HepG2 (cell line): ENCODE measurements around the gene CTAG1A. TPM values are rescaled to one million over a fixed set of nuclear protein-coding genes. Genes with fewer than 3 reads are reported as not detected.
A peak's percentile ranks its signal among the peaks of the same experiment; 100 is the strongest.

Experiments used
- BATF2 ChIP-seq: sonication (generic); formaldehyde crosslinking; IDR thresholded peaks from 2 replicates; pipeline ENCODE4 v1.8.0; 2022; ENCODE audit warnings: mild to moderate bottlenecking, missing genetic modification reagents, moderate library complexity
- KAT2B ChIP-seq: fragments of 150-350 bp; IDR thresholded peaks from 2 replicates; pipeline ENCODE4 v1.6.1; 2014; ENCODE audit warnings: low read depth, low read length, borderline replicate concordance
- MTF2 ChIP-seq: sonication (generic); formaldehyde crosslinking; IDR thresholded peaks from 2 replicates; pipeline ENCODE4 v1.5.0; 2020; ENCODE audit warnings: missing genetic modification reagents, borderline replicate concordance
- MYC ChIP-seq: sonication (generic); formaldehyde crosslinking; IDR thresholded peaks from 2 replicates; pipeline ENCODE4 v1.9.0; 2021; ENCODE audit warnings: missing genetic modification reagents, borderline replicate concordance
- NFIB ChIP-seq: sonication (generic); formaldehyde crosslinking; IDR thresholded peaks from 2 replicates; pipeline ENCODE4 v1.9.0; 2021; ENCODE audit warnings: missing genetic modification reagents, mild to moderate bottlenecking, borderline replicate concordance
- PAF1 ChIP-seq: IDR thresholded peaks from 2 replicates; pipeline ENCODE4 v1.6.1; 2016; ENCODE audit warnings: missing genetic modification reagents, missing compliant biosample characterization
- SYNCRIP ChIP-seq: fragments of 200-400 bp; formaldehyde crosslinking; IDR thresholded peaks from 2 replicates; pipeline ENCODE4 v1.6.1; 2018; ENCODE audit warnings: mild to moderate bottlenecking, low read depth, low read length; ENCODE audit not compliant: insufficient read depth
- THYN1 ChIP-seq: sonication (generic); formaldehyde crosslinking; IDR thresholded peaks from 2 replicates; pipeline ENCODE4 v1.8.1; 2023; ENCODE audit warnings: low read depth, mild to moderate bottlenecking, moderate library complexity, missing genetic modification reagents, borderline replicate concordance
- ZFP91 ChIP-seq: sonication (generic); formaldehyde crosslinking; IDR thresholded peaks from 2 replicates; pipeline ENCODE4 v1.9.0; 2022; ENCODE audit warnings: missing genetic modification reagents, mild to moderate bottlenecking, borderline replicate concordance
- ZNF17 ChIP-seq: sonication (generic); formaldehyde crosslinking; IDR thresholded peaks from 2 replicates; pipeline ENCODE4 v1.5.0; 2020; ENCODE audit warnings: mild to moderate bottlenecking, missing genetic modification reagents
- ZNF20 ChIP-seq: sonication (generic); formaldehyde crosslinking; IDR thresholded peaks from 2 replicates; pipeline ENCODE4 v1.4.0; 2020; ENCODE audit warnings: mild to moderate bottlenecking, moderate library complexity, missing genetic modification reagents
- ZNF256 ChIP-seq: sonication (generic); formaldehyde crosslinking; conservative IDR thresholded peaks from 2 replicates; pipeline ENCODE4 v1.4.0; 2020; ENCODE audit warnings: missing genetic modification reagents
- ZNF430 ChIP-seq: sonication (generic); formaldehyde crosslinking; IDR thresholded peaks from 2 replicates; pipeline ENCODE4 v1.9.0; 2021; ENCODE audit warnings: mild to moderate bottlenecking, missing genetic modification reagents
- ZNF567 ChIP-seq: sonication (generic); formaldehyde crosslinking; IDR thresholded peaks from 2 replicates; pipeline ENCODE4 v1.8.1; 2023; ENCODE audit warnings: mild to moderate bottlenecking, missing genetic modification reagents, borderline replicate concordance
- ZNF691 ChIP-seq: sonication (generic); formaldehyde crosslinking; IDR thresholded peaks from 2 replicates; pipeline ENCODE4 v1.4.0; 2020; ENCODE audit warnings: missing genetic modification reagents, low read depth, mild to moderate bottlenecking, borderline replicate concordance
- ZNF777 ChIP-seq: sonication (generic); formaldehyde crosslinking; IDR thresholded peaks from 2 replicates; pipeline ENCODE4 v1.4.0; 2020; ENCODE audit warnings: missing genetic modification reagents
- polyA plus RNA-seq, 8 experiments: library from polyadenylated mRNA; depleted of rRNA in 3 of 8; stranded (reverse) in 7 of 8; unstranded in 1 of 8; fragments of >200 nt; fragmentation: Illumina TruSeq in 4 of 8; extraction: Trizol in 4 of 8; gene quantifications; 2 replicates each; pipeline versions ENCODE4 v1.2.1 to v1.2.3, GENCODE V29; 2011 to 2016; ENCODE audit warnings: low read depth in 4 of 8, missing spikeins in 1 of 8, mixed read lengths in 1 of 8; ENCODE audit not compliant: insufficient read depth in 1 of 8
- total RNA-seq, 5 experiments: library from RNA; depleted of rRNA; stranded (reverse); fragments of >200 nt; fragmentation: Illumina TruSeq; extraction: Trizol; gene quantifications; 2 replicates each; pipeline ENCODE4 v1.2.3, GENCODE V29; 2016; ENCODE audit warnings: low read depth in 1 of 5
- TF ChIP-seq, protein P1 (sequence below): sonication (generic); formaldehyde crosslinking; IDR thresholded peaks from 2 replicates; pipeline ENCODE4 v1.5.0; 2020; ENCODE audit warnings: mild to moderate bottlenecking, missing genetic modification reagents, borderline replicate concordance
- TF ChIP-seq, protein P2 (sequence below): sonication (generic); formaldehyde crosslinking; IDR thresholded peaks from 2 replicates; pipeline ENCODE4 v1.4.0; 2020; ENCODE audit warnings: missing genetic modification reagents
- TF ChIP-seq, protein P3 (sequence below): IDR thresholded peaks from 2 replicates; pipeline ENCODE4 v1.6.1; 2016; ENCODE audit warnings: mild to moderate bottlenecking

Gene CTAG1A
- total and polyA plus RNA-seq, 2 of the 13 experiments (the other 11 are each of a cell fraction or from before 2014, with no cell fraction given): not detected

GRCh38 chrX:154541589-154541895, 43.4 kb upstream of the CTAG1A start (continued):
- TF ChIP-seq, protein P1, sequence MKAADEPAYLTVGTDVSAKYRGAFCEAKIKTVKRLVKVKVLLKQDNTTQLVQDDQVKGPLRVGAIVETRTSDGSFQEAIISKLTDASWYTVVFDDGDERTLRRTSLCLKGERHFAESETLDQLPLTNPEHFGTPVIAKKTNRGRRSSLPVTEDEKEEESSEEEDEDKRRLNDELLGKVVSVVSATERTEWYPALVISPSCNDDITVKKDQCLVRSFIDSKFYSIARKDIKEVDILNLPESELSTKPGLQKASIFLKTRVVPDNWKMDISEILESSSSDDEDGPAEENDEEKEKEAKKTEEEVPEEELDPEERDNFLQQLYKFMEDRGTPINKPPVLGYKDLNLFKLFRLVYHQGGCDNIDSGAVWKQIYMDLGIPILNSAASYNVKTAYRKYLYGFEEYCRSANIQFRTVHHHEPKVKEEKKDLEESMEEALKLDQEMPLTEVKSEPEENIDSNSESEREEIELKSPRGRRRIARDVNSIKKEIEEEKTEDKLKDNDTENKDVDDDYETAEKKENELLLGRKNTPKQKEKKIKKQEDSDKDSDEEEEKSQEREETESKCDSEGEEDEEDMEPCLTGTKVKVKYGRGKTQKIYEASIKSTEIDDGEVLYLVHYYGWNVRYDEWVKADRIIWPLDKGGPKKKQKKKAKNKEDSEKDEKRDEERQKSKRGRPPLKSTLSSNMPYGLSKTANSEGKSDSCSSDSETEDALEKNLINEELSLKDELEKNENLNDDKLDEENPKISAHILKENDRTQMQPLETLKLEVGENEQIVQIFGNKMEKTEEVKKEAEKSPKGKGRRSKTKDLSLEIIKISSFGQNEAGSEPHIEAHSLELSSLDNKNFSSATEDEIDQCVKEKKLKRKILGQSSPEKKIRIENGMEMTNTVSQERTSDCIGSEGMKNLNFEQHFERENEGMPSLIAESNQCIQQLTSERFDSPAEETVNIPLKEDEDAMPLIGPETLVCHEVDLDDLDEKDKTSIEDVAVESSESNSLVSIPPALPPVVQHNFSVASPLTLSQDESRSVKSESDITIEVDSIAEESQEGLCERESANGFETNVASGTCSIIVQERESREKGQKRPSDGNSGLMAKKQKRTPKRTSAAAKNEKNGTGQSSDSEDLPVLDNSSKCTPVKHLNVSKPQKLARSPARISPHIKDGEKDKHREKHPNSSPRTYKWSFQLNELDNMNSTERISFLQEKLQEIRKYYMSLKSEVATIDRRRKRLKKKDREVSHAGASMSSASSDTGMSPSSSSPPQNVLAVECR (CRISPR knock-in tag): 0 out of 2 replicates have a peak, but pooled peaks have one; percentile 1
- TF ChIP-seq ZNF17: no peak
- no peak for TF ChIP-seq ZNF256 (CRISPR knock-in tag)
- no peak for TF ChIP-seq ZFP91 (CRISPR knock-in tag)
- no peak for TF ChIP-seq BATF2
- no peak for TF ChIP-seq KAT2B
- TF ChIP-seq ZNF691 (CRISPR knock-in tag): no peak
- TF ChIP-seq ZNF567: no peak
- TF ChIP-seq MYC (CRISPR knock-in tag): no peak
- TF ChIP-seq ZNF777 (CRISPR knock-in tag): peak; percentile 26; the same call in 1 of the 2 replicates
- TF ChIP-seq MTF2 (CRISPR knock-in tag): no peak
- TF ChIP-seq PAF1: no peak
- TF ChIP-seq, protein P2, sequence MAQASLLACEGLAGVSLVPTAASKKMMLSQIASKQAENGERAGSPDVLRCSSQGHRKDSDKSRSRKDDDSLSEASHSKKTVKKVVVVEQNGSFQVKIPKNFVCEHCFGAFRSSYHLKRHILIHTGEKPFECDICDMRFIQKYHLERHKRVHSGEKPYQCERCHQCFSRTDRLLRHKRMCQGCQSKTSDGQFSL: no peak
- TF ChIP-seq NFIB (CRISPR knock-in tag): no peak
- TF ChIP-seq SYNCRIP: no peak
- no peak for TF ChIP-seq THYN1 (CRISPR knock-in tag)
- TF ChIP-seq ZNF430 (CRISPR knock-in tag): 0 out of 2 replicates have a peak, but pooled peaks have one; percentile 25
- no peak for TF ChIP-seq ZNF20 (CRISPR knock-in tag)
- TF ChIP-seq, protein P3, sequence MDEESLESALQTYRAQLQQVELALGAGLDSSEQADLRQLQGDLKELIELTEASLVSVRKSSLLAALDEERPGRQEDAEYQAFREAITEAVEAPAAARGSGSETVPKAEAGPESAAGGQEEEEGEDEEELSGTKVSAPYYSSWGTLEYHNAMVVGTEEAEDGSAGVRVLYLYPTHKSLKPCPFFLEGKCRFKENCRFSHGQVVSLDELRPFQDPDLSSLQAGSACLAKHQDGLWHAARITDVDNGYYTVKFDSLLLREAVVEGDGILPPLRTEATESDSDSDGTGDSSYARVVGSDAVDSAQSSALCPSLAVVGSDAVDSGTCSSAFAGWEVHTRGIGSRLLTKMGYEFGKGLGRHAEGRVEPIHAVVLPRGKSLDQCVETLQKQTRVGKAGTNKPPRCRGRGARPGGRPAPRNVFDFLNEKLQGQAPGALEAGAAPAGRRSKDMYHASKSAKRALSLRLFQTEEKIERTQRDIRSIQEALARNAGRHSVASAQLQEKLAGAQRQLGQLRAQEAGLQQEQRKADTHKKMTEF (CRISPR knock-in tag): no peak
